Adrenal gland (tissue), 12 donors: ENCODE results near the gene CPD. TPM values are rescaled to one million over a fixed set of nuclear protein-coding genes. Genes with fewer than 3 reads are reported as not detected.

ENCODE experiments used
- DNase-seq, 7 donors: peaks; one replicate each; pipeline ENCODE4 v3.0.0-alpha.2; 2019 to 2020
- H3K27ac ChIP-seq, 5 donors: fragments of 200-600 bp; sonication (generic) in 4 of 5; 1 replicate in 3 of 5; 2 replicates in 2 of 5; pipeline versions ENCODE4 v1.5.1 to v1.8.0; 2016 to 2020; ENCODE audit warnings: mild to moderate bottlenecking in 1 of 5
- H3K27me3 ChIP-seq: fragments of 200-600 bp; 2 replicates; pipeline ENCODE4 v1.8.0; 2021
- H3K36me3 ChIP-seq, 2 donors: fragments of 200-600 bp; replicated peaks in 1 of 2; 1 replicate in 1 of 2; 2 replicates in 1 of 2; pipeline versions ENCODE4 v1.5.1 to v1.8.0; 2018 to 2022
- H3K4me1 ChIP-seq, 2 donors: fragments of 200-600 bp; replicated peaks in 1 of 2; 1 replicate in 1 of 2; 2 replicates in 1 of 2; pipeline versions ENCODE4 v1.5.1 to v1.8.0; 2018 to 2021
- H3K4me3 ChIP-seq, 4 donors: fragments of 200-600 bp; sonication (generic) in 3 of 4; one replicate each; pipeline ENCODE4 v1.5.1; 2016 to 2018
- H3K9me3 ChIP-seq, 3 donors: fragments of 200-600 bp; sonication (generic) in 1 of 3; replicated peaks in 1 of 3; 1 replicate in 2 of 3; 2 replicates in 1 of 3; pipeline versions ENCODE4 v1.5.1 to v1.8.0; 2016 to 2021
- CTCF ChIP-seq, 6 experiments: fragments of 450-650 bp in 4 of 6; fragments of 200-600 bp in 2 of 6; sonication (generic) in 1 of 6; IDR thresholded peaks; 1 replicate in 5 of 6; 2 replicates in 1 of 6; pipeline versions ENCODE4 v1.5.1 to v1.8.0; 2016 to 2021; ENCODE audit warnings: antibody characterized with exemption in 6 of 6, mild to moderate bottlenecking in 2 of 6, moderate library complexity in 1 of 6
- POLR2A ChIP-seq, 2 donors: fragments of 450-650 bp; IDR thresholded peaks; one replicate each; pipeline ENCODE4 v1.6.1; 2017; ENCODE audit warnings: antibody characterized with exemption in 2 of 2, mild to moderate bottlenecking in 2 of 2, moderate library complexity in 1 of 2
- WGBS, 4 donors: extraction: QIAGEN DNeasy Blood & Tissue Kit in 2 of 4; methylation state at CpG; one replicate each; pipeline versions ENCODE4 v1.1.5 to v1.1.7; 2013 to 2017; 5-methylcytosine and 5-hydroxymethylcytosine counted together
- intact Hi-C, 2 donors: fragments of 100-400 bp; cut with DNase I; formaldehyde crosslinking; loops; one replicate each; pipeline versions ENCODE4 v1.14.1 to v1.15.0; 2022 to 2023
- polyA plus RNA-seq, 3 donors: library from polyadenylated mRNA; stranded (reverse); fragments of 200-250 nt in 2 of 3; fragments of 350-450 nt in 1 of 3; fragmentation: Illumina TruSeq in 1 of 3; extraction: RNeasy Lipid Tissue Mini Kit (QIAGEN cat#74804) in 1 of 3; gene quantifications; one replicate each; pipeline ENCODE4 v1.2.3, GENCODE V29; 2013 to 2014
- total RNA-seq, 9 donors: library from RNA; depleted of rRNA in 4 of 9; stranded (reverse); fragments of >200 nt in 4 of 9; fragments of 120-200 nt in 1 of 9; fragmentation: NEBNext Ultra II Directional in 1 of 9; extraction: Animal tissue kit (Norgen Biotek cat#: 25700) in 1 of 9; gene quantifications; one replicate each; pipeline versions ENCODE4 v1.1.0 to v1.2.4, GENCODE V29; 2013 to 2023
- donor health status: healthy with polysubstance abuse.
- donor health status: Bipolar disorder and iron deficiency.
- donor health status: DM: yes; HTN: yes; CAD: no.
- donor health status: DM: no; HTN: no; CAD: no.
- donor health status: DM: no; HTN: no; CAD: no.
- donor health status: DM: yes; HTN: yes; CAD: no.

CPD gene
- total and polyA plus RNA-seq, 12 donors, result 4.2 to 52.8 (median 33.0) TPM

DNA sequence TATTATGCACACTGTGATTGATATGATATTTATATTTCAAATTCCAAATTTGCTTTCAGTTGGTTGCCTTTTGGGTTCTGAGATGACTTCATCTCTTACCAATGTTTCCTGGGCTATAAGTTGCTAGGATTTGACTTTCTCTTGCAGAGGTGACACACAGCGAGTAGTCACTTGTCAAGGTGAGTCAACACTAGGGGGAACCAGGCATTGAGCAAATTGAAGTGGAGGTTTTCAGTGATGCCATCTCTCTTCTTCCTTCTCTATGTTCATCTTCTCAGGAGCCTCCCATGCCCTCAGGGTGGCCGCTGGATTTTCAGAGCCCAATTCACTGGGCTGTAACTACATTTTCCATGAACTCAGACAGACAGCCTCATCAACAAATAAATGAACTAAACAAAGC is 6.0 kb upstream of the CPD start:
- no peak for TF ChIP-seq POLR2A (IDR thresholded peaks at IDR 0.05)
- no peak for TF ChIP-seq CTCF (IDR thresholded peaks at IDR 0.05)
- H3K27ac ChIP-seq, result no peak overlapping the region
- DNase-seq, result no peak
- intact Hi-C loops, result no loop called here
- no peaks in the 10 kb centered on the region for H3K9me3 ChIP-seq
- H3K4me1 ChIP-seq, result no peaks in the 10 kb centered on the region
- H3K36me3 ChIP-seq, result no peaks in the 10 kb centered on the region
- WGBS, 4 donors, result 74 to 80% (median 78%) methylated on average over 2 of the region's 2 CpGs
- no peak overlapping the region for H3K4me3 ChIP-seq
- H3K27me3 ChIP-seq, result no peaks in the 10 kb centered on the region

DNA sequence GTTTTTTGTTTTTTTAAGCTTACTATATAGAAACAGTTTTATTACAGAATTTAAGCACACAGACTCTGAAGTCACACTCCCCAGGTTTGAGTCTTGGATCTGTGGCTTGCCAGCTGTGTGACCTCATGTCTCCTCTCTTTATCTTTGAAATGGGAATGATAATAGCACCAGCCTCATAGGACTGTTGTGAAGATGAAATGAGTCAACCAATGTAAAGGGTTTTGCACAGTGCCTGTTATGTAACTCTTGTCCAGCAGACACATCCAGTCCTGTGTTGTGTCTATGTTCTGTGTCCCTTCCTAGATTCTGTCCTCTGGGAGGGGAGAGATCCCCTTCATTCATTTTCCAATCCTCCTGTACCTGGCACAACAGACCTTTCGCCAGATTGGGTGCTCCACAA is 3.1 kb upstream of the CPD start:
- intact Hi-C loops, result no loop called here
- Histone ChIP-seq H3K4me1 (peaks cover 8 to 11% of the 10 kb centered on the region in 2 donors), H3K27me3 (no peaks in the 10 kb centered on the region), H3K36me3 (no peaks in the 10 kb centered on the region), H3K27ac (no peak overlapping the region), H3K9me3 (no peaks in the 10 kb centered on the region), H3K4me3 (no peak overlapping the region)
- 93 to 98% (median 96%) methylated on average over 1 of the region's 1 CpG for WGBS, 4 donors
- TF ChIP-seq CTCF (IDR thresholded peaks at IDR 0.05) (no peak), POLR2A (IDR thresholded peaks at IDR 0.05) (no peak)
- DNase-seq, result no peak

GRCh38 chr17:30376621-30377452 is 1.9 kb upstream of the CPD start:
- intact Hi-C loops, result no loop called here
- no peaks in the 10 kb centered on the region for H3K9me3 ChIP-seq
- TF ChIP-seq CTCF (IDR thresholded peaks at IDR 0.05), result no peak
- no peak for TF ChIP-seq POLR2A (IDR thresholded peaks at IDR 0.05)
- H3K27ac ChIP-seq, result no peak overlapping the region
- H3K27me3 ChIP-seq, result no peaks in the 10 kb centered on the region
- no peaks in the 10 kb centered on the region for H3K36me3 ChIP-seq
- H3K4me3 ChIP-seq, result no peak overlapping the region
- peaks cover 8 to 22% of the 10 kb centered on the region in 2 donors for H3K4me1 ChIP-seq
- WGBS, 4 donors, result 78 to 81% (median 79%) methylated on average over 12 of the region's 12 CpGs
- DNase-seq, result peak in 4 of 7 donors; percentile 18 to 63 (median 37)

DNA sequence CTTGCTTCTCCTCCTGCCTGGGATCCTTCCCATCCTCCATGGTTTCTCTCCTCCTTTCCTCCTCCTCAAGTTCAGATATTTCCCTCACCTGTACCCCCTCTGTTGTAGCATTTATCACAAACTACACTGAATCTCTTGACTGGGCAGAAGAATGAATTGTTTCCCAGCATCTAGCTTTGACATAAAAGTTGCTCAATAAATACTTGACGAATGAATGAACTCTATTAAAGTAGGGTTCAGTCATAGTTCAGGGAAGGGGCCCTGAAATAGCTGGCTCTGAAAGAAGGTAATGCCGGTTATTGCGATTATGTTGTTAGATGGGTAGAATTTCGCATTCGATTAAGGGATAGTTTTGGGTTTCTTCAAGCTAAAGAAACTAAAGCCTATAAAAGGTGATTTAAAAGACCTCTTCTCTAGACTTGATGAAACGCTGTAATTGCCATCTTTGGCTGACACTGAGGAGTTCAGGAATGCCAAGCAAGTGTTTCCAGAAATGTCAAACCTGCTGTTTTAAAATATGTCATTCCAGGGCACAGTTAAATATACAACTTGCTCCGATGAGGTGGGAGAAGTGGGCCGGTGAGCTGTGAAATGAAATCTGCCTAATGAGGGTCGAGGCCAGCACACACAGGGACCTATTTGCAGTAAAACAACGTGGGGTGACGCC is 1.0 kb upstream of the CPD start:
- Histone ChIP-seq H3K36me3 (no peaks in the 10 kb centered on the region), H3K4me1 (peaks cover 11 to 29% of the 10 kb centered on the region in 2 donors), H3K27me3 (no peaks in the 10 kb centered on the region), H3K4me3 (peak overlapping the region in 1 of 4 donors; percentile 81), H3K27ac (peak overlapping the region in 1 of 5 donors; percentile 88), H3K9me3 (no peaks in the 10 kb centered on the region)
- DNase-seq, result no peak
- intact Hi-C loops, result no loop called here
- no peak for TF ChIP-seq CTCF (IDR thresholded peaks at IDR 0.05)
- TF ChIP-seq POLR2A (IDR thresholded peaks at IDR 0.05), result no peak
- 65 to 70% (median 68%) methylated on average over 11 of the region's 11 CpGs for WGBS, 4 donors
